Thyroid gland (tissue), 4 donors: ENCODE data around the gene KIF18B. TPM values are rescaled to one million over a fixed set of nuclear protein-coding genes. Genes with fewer than 3 reads are reported as not detected.
A peak's percentile ranks its signal among the peaks of the same experiment; 100 is the strongest.

ENCODE experiments used
- DNase-seq, 2 donors: peaks; one replicate each; pipeline ENCODE4 v3.0.0-alpha.2; 2019
- H3K27ac ChIP-seq, 3 donors: fragments of 200-600 bp; sonication (generic); 1 replicate in 2 of 3; 2 replicates in 1 of 3; pipeline ENCODE4 v1.5.1; 2016 to 2019; ENCODE audit warnings: mild to moderate bottlenecking in 1 of 3, moderate library complexity in 1 of 3
- H3K27me3 ChIP-seq: fragments of 200-600 bp; sonication (generic); one replicate; pipeline ENCODE4 v1.5.1; 2019
- H3K36me3 ChIP-seq, 2 donors: fragments of 200-600 bp; sonication (generic); one replicate each; pipeline ENCODE4 v1.5.1; 2016 to 2019
- H3K4me1 ChIP-seq, 2 donors: fragments of 200-600 bp; sonication (generic); one replicate each; pipeline ENCODE4 v1.5.1; 2017 to 2019
- H3K4me3 ChIP-seq, 3 donors: fragments of 200-600 bp; sonication (generic); replicated peaks in 1 of 3; 1 replicate in 2 of 3; 2 replicates in 1 of 3; pipeline ENCODE4 v1.5.1; 2016; ENCODE audit warnings: mild to moderate bottlenecking in 1 of 3
- H3K9me3 ChIP-seq: fragments of 200-600 bp; sonication (generic); one replicate; pipeline ENCODE4 v1.5.1; 2017
- POLR2A ChIP-seq, 2 donors: fragments of 450-650 bp; IDR thresholded peaks; one replicate each; pipeline ENCODE4 v1.6.1; 2017; ENCODE audit warnings: antibody characterized with exemption in 2 of 2, mild to moderate bottlenecking in 2 of 2, moderate library complexity in 1 of 2
- WGBS, 2 donors: methylation state at CpG; one replicate each; pipeline ENCODE4 v1.1.5; 2017; 5-methylcytosine and 5-hydroxymethylcytosine counted together
- intact Hi-C: fragments of 100-400 bp; cut with DNase I; formaldehyde crosslinking; loops from one replicate; pipeline ENCODE4 v1.15.1; 2023
- microRNA-seq: library from miRNA; unstranded; fragments of <30 nt; microRNA quantifications from one replicate; pipeline ENCODE4, GENCODE V29; 2016
- small RNA-seq: library from RNA; depleted of rRNA; stranded (forward); fragments of <200 nt; gene quantifications from one replicate; pipeline ENCODE3, GENCODE V24; 2016
- total RNA-seq, 4 donors: library from RNA; depleted of rRNA; stranded (reverse); fragments of >200 nt; gene quantifications; one replicate each; pipeline ENCODE4 v1.2.3, GENCODE V29; 2016
- TF ChIP-seq, protein P1 (sequence below), 6 experiments: fragments of 200-600 bp in 3 of 6; fragments of 450-650 bp in 3 of 6; sonication (generic) in 3 of 6; IDR thresholded peaks; one replicate each; pipeline ENCODE4 v1.5.1; 2016 to 2019; ENCODE audit warnings: antibody characterized with exemption in 6 of 6, mild to moderate bottlenecking in 2 of 6, inconsistent platforms in 1 of 6, moderate library complexity in 1 of 6

Gene KIF18B
- total RNA-seq, 4 donors from 2014 or later: 0.11 to 0.50 (median 0.34) TPM; not detected in 1

DNA sequence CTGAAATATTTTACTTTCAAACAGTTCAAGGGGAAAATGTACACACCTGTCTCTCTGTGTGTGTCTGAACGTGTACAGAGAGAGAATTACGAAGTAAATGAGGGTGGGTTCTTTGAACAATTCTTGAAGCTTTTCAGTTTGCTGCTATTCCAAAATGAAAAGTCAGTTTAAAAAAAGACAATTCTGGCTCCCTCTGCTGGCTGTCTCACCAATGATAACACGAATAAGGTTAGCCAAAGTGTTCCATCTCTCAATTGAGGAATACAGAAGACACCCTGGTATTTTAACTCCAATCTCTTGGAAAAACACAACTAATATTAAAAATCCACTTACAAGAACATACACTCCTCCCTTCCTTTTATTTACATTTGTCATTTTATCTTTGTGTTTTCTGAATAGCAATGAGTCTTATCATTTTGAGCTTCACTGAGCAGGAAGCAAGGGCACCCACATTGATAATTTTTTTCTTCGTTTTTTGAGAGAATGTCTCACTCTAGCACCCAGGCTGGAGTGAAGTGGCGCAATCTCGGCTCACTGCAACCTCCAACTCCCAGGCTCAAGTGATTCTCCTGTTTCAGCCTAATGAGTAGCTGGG is 68.8 kb downstream of the KIF18B start:
- 39 to 48% methylated on average over 6 of the region's 6 CpGs for WGBS, 2 donors
- intact Hi-C loops: no loop called here
- no peak overlapping the region for H3K27ac ChIP-seq
- peaks cover 54 to 63% of the 10 kb centered on the region in 2 donors for H3K36me3 ChIP-seq
- no peaks in the 10 kb centered on the region for H3K9me3 ChIP-seq
- H3K4me1 ChIP-seq: no peaks in the 10 kb centered on the region
- DNase-seq: peak; percentile 30 to 38
- no peak overlapping the region for H3K4me3 ChIP-seq
- H3K27me3 ChIP-seq: no peaks in the 10 kb centered on the region
- TF ChIP-seq POLR2A (IDR thresholded peaks at IDR 0.05): no peak
- TF ChIP-seq, protein P1, sequence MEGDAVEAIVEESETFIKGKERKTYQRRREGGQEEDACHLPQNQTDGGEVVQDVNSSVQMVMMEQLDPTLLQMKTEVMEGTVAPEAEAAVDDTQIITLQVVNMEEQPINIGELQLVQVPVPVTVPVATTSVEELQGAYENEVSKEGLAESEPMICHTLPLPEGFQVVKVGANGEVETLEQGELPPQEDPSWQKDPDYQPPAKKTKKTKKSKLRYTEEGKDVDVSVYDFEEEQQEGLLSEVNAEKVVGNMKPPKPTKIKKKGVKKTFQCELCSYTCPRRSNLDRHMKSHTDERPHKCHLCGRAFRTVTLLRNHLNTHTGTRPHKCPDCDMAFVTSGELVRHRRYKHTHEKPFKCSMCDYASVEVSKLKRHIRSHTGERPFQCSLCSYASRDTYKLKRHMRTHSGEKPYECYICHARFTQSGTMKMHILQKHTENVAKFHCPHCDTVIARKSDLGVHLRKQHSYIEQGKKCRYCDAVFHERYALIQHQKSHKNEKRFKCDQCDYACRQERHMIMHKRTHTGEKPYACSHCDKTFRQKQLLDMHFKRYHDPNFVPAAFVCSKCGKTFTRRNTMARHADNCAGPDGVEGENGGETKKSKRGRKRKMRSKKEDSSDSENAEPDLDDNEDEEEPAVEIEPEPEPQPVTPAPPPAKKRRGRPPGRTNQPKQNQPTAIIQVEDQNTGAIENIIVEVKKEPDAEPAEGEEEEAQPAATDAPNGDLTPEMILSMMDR (IDR thresholded peaks at IDR 0.05): peak in 5 of 6 experiments; percentile 27 to 60 (median 48)

GRCh38 chr17:44877121-44877520 is 70.5 kb downstream of the KIF18B start:
- TF ChIP-seq, protein P1 (IDR thresholded peaks at IDR 0.05): no peak
- TF ChIP-seq POLR2A (IDR thresholded peaks at IDR 0.05): no peak
- intact Hi-C loops: no loop called here
- Histone ChIP-seq H3K9me3 (no peaks in the 10 kb centered on the region), H3K27me3 (no peaks in the 10 kb centered on the region), H3K4me1 (no peaks in the 10 kb centered on the region), H3K4me3 (no peak overlapping the region), H3K36me3 (peaks cover 40 to 61% of the 10 kb centered on the region in 2 donors), H3K27ac (no peak overlapping the region)
- WGBS, 2 donors: 75 to 84% methylated on average over 5 of the region's 5 CpGs
- no peak for DNase-seq

DNA sequence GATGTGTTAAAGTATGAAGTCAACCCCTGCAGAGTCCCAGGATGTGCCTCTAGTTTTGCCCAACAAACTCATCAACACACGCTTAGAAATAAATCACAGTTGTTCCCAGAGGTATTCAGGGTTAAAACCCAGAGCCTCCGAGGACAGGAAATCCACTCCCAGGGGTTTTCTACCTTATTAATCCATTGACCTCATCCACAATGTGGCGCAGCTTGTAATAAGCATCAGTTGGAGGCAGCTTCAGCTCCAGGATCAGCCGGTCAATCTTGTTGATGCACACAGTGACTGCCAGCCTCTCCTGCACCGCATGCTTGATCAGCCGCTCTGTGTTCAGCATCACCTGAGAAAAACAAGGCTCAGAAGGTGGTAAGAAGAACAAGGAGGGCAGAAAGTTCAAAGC is 71.8 kb downstream of the KIF18B start:
- Histone ChIP-seq H3K27ac (no peak overlapping the region), H3K36me3 (peaks cover 51 to 61% of the 10 kb centered on the region in 2 donors)

More for the DNA sequence above, 71.8 kb downstream of the KIF18B start:
- intact Hi-C loops: no loop called here
- Histone ChIP-seq H3K27me3 (no peaks in the 10 kb centered on the region), H3K4me1 (no peaks in the 10 kb centered on the region), H3K4me3 (no peak overlapping the region), H3K9me3 (no peaks in the 10 kb centered on the region)
- TF ChIP-seq, protein P1 (IDR thresholded peaks at IDR 0.05): no peak
- TF ChIP-seq POLR2A (IDR thresholded peaks at IDR 0.05): no peak
- WGBS, 2 donors: 96% methylated on average over 6 of the region's 6 CpGs
- no peak for DNase-seq

Small RNA genes within 50 kb of the gene (microRNA-seq; reads per million reads assigned to microRNA genes)
- not detected for gene MIR6783

Small RNA genes within 50 kb of the gene (small RNA-seq; reads per million reads assigned to genes)
- gene AC015936.2 (not detected), gene CCDC103 (not detected), gene MIR6783 (not detected), gene RN7SL405P (not detected)

Other genes starting within 250 kb of the KIF18B start
- gene DBF4B, start 239.1 kb downstream of the KIF18B start, total RNA-seq: 1 to 10 TPM; 2.4 to 8.0 (median 5.1) TPM
- gene ADAM11, start 188.8 kb downstream of the KIF18B start, total RNA-seq: under 1 TPM in 3 of 4 donors, not detected in 1; 0.22 to 0.29 (median 0.27) TPM
- gene GJC1, start 117.5 kb downstream of the KIF18B start, total RNA-seq: 1 to 10 TPM; 1.4 to 6.1 (median 3.8) TPM
- not detected for gene HIGD1B, start 99.9 kb downstream of the KIF18B start, total RNA-seq
- gene EFTUD2, start 48.3 kb downstream of the KIF18B start, total RNA-seq: 100 to 1,000 TPM in 1 of 4 donors, 10 to 100 TPM in 3; 49.2 to 110 (median 75.1) TPM
- gene GFAP, start 32.3 kb downstream of the KIF18B start, total RNA-seq: 1 to 10 TPM in 2 of 4 donors, under 1 TPM in 1, not detected in 1; 0.33 to 2.3 (median 2.0) TPM
- gene C1QL1, start 20.5 kb upstream of the KIF18B start, total RNA-seq: under 1 TPM in 2 of 4 donors, not detected in 2; 0.59 to 0.75 TPM
- gene DCAKD, start 103.9 kb upstream of the KIF18B start, total RNA-seq: 100 to 1,000 TPM in 1 of 4 donors, 10 to 100 TPM in 3; 53.5 to 102 (median 72.9) TPM
- gene NMT1, start 113.5 kb upstream of the KIF18B start, total RNA-seq: 10 to 100 TPM; 71.7 to 98.9 (median 85.2) TPM
- gene PLCD3, start 184.7 kb upstream of the KIF18B start, total RNA-seq: 10 to 100 TPM in 3 of 4 donors, 1 to 10 TPM in 1; 8.6 to 24.8 (median 16.9) TPM
- 10 to 100 TPM; 16.7 to 20.4 (median 17.7) TPM for gene ACBD4, start 187.9 kb upstream of the KIF18B start, total RNA-seq
- gene HEXIM1, start 200.7 kb upstream of the KIF18B start, total RNA-seq: 10 to 100 TPM; 15.6 to 33.5 (median 18.4) TPM
- gene HEXIM2, start 214.1 kb upstream of the KIF18B start, total RNA-seq: 10 to 100 TPM in 2 of 4 donors, 1 to 10 TPM in 2; 3.9 to 16.3 (median 10.0) TPM